Adrenal gland (tissue), 5 donors: ENCODE data around the gene RPS26.

Experiments
- CTCF ChIP-seq, 6 experiments: fragments of 450-650 bp in 4 of 6; fragments of 200-600 bp in 2 of 6; sonication (generic) in 1 of 6; IDR thresholded peaks; 1 replicate in 5 of 6; 2 replicates in 1 of 6; pipeline versions ENCODE4 v1.5.1 to v1.8.0; 2016 to 2021; ENCODE audit warnings: antibody characterized with exemption in 6 of 6, mild to moderate bottlenecking in 2 of 6, moderate library complexity in 1 of 6
- POLR2A ChIP-seq, 2 donors: fragments of 450-650 bp; IDR thresholded peaks; one replicate each; pipeline ENCODE4 v1.6.1; 2017; ENCODE audit warnings: antibody characterized with exemption in 2 of 2, mild to moderate bottlenecking in 2 of 2, moderate library complexity in 1 of 2
- donor health status: DM: no; HTN: no; CAD: no.

- TF ChIP-seq CTCF (IDR thresholded peaks at IDR 0.05) (no peak), POLR2A (IDR thresholded peaks at IDR 0.05) (no peak)
Observed at GRCh38 chr12:56029166-56029519, 12.6 kb upstream of the RPS26 start.
